ENCODE measurements around the gene CLDN1. TPM values are rescaled to one million over a fixed set of nuclear protein-coding genes. Genes with fewer than 3 reads are reported as not detected.
A peak's percentile ranks its signal among the peaks of the same experiment; 100 is the strongest.

Gene CLDN1
- total and polyA plus RNA-seq, 2 donors (not counting 1 experiment from before 2014, with no cell fraction given) = 3.0 to 7.1 TPM

- Histone ChIP-seq H3K27me3 (ENCODE audit: control insufficient read depth, insufficient read depth, low read length) (no peaks in the 10 kb centered on the region), H2AFZ (ENCODE audit: low read length) (peak overlapping the region; percentile 23)
These were observed 63.6 kb downstream of the CLDN1 start for GRCh38 chr3:190258634-190259033.

More at GRCh38 chr3:190258634-190259033, 63.6 kb downstream of the CLDN1 start:
- TF ChIP-seq CTCF (conservative IDR thresholded peaks at IDR 0.05 in 1 of 2, IDR thresholded peaks at IDR 0.05 in 1 of 2; ENCODE audit: low read depth in 1 of 2, low read length in 2 of 2) (no peak), EZH2 (IDR thresholded peaks at IDR 0.05; ENCODE audit: low read length, missing control alignments) (no peak)
- peak in 1 of 2 donors; percentile 25 for DNase-seq (ENCODE audit: low read depth in 2 of 2)
- H3K36me3 ChIP-seq (ENCODE audit: control insufficient read depth, insufficient read depth, low read length) = no peaks in the 10 kb centered on the region
- no peak overlapping the region for H3K4me3 ChIP-seq (replicated peaks in 1 of 4; ENCODE audit: control extremely low read depth in 1 of 4, insufficient read depth in 1 of 4, low read depth in 3 of 4, low read length in 4 of 4)
- H3K4me1 ChIP-seq (ENCODE audit: control insufficient read depth, extremely low read depth, insufficient read depth, low read length) = no peaks in the 10 kb centered on the region
- H3K4me2 ChIP-seq (ENCODE audit: extremely low read depth, insufficient read depth, low read length) = no peak overlapping the region
- no peaks in the 10 kb centered on the region for H3K9me3 ChIP-seq (ENCODE audit: control insufficient read depth, insufficient read depth, low read depth, low read length)
- no peak overlapping the region for H3K9ac ChIP-seq (ENCODE audit: insufficient read depth, low read length)
- H4K20me1 ChIP-seq (ENCODE audit: control insufficient read depth, extremely low read depth, insufficient read depth, low read length) = no peaks in the 10 kb centered on the region
- no peak overlapping the region for H3K27ac ChIP-seq (ENCODE audit: insufficient read depth, low read length)
- H3K79me2 ChIP-seq (ENCODE audit: control insufficient read depth, insufficient read depth, low read length) = no peaks in the 10 kb centered on the region

Other genes starting within 250 kb of the CLDN1 start
- gene P3H2, start 201.5 kb downstream of the CLDN1 start, total RNA-seq = 4.6 and 20.5 TPM in 2 replicates
- 21.6 and 24.2 TPM in 2 replicates for gene P3H2, start 201.5 kb downstream of the CLDN1 start, polyA plus RNA-seq
- gene CLDN16, start 65.7 kb upstream of the CLDN1 start, total RNA-seq = under 0.01 and 0.33 TPM in 2 replicates
- 0.08 and 0.10 TPM in 2 replicates for gene CLDN16, start 65.7 kb upstream of the CLDN1 start, polyA plus RNA-seq
- not detected in 2 replicates for gene TMEM207, start 127.5 kb upstream of the CLDN1 start, total RNA-seq
- not detected in 2 replicates for gene TMEM207, start 127.5 kb upstream of the CLDN1 start, polyA plus RNA-seq
- 10.2 and 10.8 TPM in 2 replicates for gene IL1RAP, start 191.6 kb upstream of the CLDN1 start, total RNA-seq
- gene IL1RAP, start 191.6 kb upstream of the CLDN1 start, polyA plus RNA-seq = 11.4 and 12.6 TPM in 2 replicates

Measured in fibroblast of lung (primary cell).